ENCODE results near the gene CECR2. TPM values are rescaled to one million over a fixed set of nuclear protein-coding genes. Genes with fewer than 3 reads are reported as not detected.

CECR2 gene
- total and polyA plus RNA-seq, 2 of the 8 experiments (the other 6 are each of a cell fraction or from before 2014, with no cell fraction given): 18.3 to 123 TPM

GRCh38 chr22:17346578-17346977 lies 22.7 kb upstream of the CECR2 start (continued):
- no peak for TF ChIP-seq BRCA1 (IDR thresholded peaks at IDR 0.05; ENCODE audit: low read depth, low read length)
